Ascending aorta (tissue), 2 donors: ENCODE measurements around the gene ZFPL1. TPM values are rescaled to one million over a fixed set of nuclear protein-coding genes. Genes with fewer than 3 reads are reported as not detected.
A peak's percentile ranks its signal among the peaks of the same experiment; 100 is the strongest.

Experiments used
- DNase-seq, 2 donors: peaks; one replicate each; pipeline ENCODE4 v3.0.0-alpha.2; 2019; ENCODE audit warnings: low spot score in 2 of 2
- H3K27ac ChIP-seq, 2 donors: fragments of 200-600 bp; sonication (generic); one replicate each; pipeline ENCODE4 v1.5.1; 2016 to 2017; ENCODE audit warnings: mild to moderate bottlenecking in 1 of 2
- H3K27me3 ChIP-seq: fragments of 200-600 bp; sonication (generic); one replicate; pipeline ENCODE4 v1.5.1; 2017
- H3K36me3 ChIP-seq, 2 donors: fragments of 200-600 bp; sonication (generic); one replicate each; pipeline ENCODE4 v1.5.1; 2016
- H3K4me1 ChIP-seq, 2 donors: fragments of 200-600 bp; sonication (generic); one replicate each; pipeline ENCODE4 v1.5.1; 2016 to 2017; ENCODE audit warnings: mild to moderate bottlenecking in 1 of 2
- H3K4me3 ChIP-seq, 2 donors: fragments of 200-600 bp; sonication (generic); one replicate each; pipeline ENCODE4 v1.5.1; 2016 to 2017; ENCODE audit warnings: mild to moderate bottlenecking in 1 of 2
- H3K9me3 ChIP-seq, 2 donors: fragments of 200-600 bp; sonication (generic); one replicate each; pipeline ENCODE4 v1.5.1; 2016
- intact Hi-C: fragments of 100-400 bp; cut with DNase I; formaldehyde crosslinking; loops from one replicate; pipeline ENCODE4 v1.15.1; 2023
- total RNA-seq: library from RNA; depleted of rRNA; stranded (reverse); fragments of >200 nt; gene quantifications from one replicate; pipeline ENCODE4 v1.1.0, GENCODE V29; 2016
- TF ChIP-seq, protein P1 (sequence below), 3 experiments: fragments of 200-600 bp in 2 of 3; fragments of 450-650 bp in 1 of 3; sonication (generic) in 2 of 3; IDR thresholded peaks; one replicate each; pipeline ENCODE4 v1.5.1; 2016 to 2019; ENCODE audit warnings: antibody characterized with exemption in 3 of 3, mild to moderate bottlenecking in 1 of 3, moderate library complexity in 1 of 3

The ZFPL1 gene
- total RNA-seq, 1 donor from 2014 or later, result 93.6 TPM

DNA sequence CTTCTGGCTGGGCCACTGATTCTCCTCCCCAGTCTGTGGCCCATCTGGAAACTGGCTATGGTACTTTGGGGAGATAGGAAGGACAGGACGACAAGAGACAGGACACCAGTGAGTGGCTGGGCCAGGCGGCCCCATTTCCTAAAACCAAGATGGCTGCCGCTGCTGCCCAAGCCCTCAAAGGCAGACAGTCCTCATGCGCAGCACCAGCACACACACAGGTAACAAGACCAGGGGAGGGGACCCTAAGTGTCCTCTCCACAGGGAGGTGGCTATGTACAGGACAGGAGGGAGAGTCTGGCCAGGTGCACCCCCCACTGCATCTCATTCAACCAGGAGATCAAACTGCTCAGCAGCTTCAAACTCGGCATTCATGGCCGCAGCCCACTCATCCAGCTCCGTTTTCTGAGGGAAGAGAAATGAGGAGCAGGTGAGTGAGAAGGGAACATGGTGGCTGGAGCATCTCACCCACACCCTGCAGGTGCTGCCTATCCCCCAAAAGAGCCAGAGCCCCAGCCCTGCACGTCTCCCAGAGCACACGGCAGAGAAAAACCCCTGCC, 5.2 kb upstream of the ZFPL1 start:
- no peaks in the 10 kb centered on the region for H3K9me3 ChIP-seq
- H3K36me3 ChIP-seq, result no peaks in the 10 kb centered on the region
- TF ChIP-seq, protein P1, sequence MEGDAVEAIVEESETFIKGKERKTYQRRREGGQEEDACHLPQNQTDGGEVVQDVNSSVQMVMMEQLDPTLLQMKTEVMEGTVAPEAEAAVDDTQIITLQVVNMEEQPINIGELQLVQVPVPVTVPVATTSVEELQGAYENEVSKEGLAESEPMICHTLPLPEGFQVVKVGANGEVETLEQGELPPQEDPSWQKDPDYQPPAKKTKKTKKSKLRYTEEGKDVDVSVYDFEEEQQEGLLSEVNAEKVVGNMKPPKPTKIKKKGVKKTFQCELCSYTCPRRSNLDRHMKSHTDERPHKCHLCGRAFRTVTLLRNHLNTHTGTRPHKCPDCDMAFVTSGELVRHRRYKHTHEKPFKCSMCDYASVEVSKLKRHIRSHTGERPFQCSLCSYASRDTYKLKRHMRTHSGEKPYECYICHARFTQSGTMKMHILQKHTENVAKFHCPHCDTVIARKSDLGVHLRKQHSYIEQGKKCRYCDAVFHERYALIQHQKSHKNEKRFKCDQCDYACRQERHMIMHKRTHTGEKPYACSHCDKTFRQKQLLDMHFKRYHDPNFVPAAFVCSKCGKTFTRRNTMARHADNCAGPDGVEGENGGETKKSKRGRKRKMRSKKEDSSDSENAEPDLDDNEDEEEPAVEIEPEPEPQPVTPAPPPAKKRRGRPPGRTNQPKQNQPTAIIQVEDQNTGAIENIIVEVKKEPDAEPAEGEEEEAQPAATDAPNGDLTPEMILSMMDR (IDR thresholded peaks at IDR 0.05), result no peak
- H3K4me3 ChIP-seq, result no peak overlapping the region
- DNase-seq, result no peak
- H3K27me3 ChIP-seq, result no peaks in the 10 kb centered on the region
- intact Hi-C loops, result no loop called here
- H3K4me1 ChIP-seq, result no peaks in the 10 kb centered on the region
- no peak overlapping the region for H3K27ac ChIP-seq

DNA sequence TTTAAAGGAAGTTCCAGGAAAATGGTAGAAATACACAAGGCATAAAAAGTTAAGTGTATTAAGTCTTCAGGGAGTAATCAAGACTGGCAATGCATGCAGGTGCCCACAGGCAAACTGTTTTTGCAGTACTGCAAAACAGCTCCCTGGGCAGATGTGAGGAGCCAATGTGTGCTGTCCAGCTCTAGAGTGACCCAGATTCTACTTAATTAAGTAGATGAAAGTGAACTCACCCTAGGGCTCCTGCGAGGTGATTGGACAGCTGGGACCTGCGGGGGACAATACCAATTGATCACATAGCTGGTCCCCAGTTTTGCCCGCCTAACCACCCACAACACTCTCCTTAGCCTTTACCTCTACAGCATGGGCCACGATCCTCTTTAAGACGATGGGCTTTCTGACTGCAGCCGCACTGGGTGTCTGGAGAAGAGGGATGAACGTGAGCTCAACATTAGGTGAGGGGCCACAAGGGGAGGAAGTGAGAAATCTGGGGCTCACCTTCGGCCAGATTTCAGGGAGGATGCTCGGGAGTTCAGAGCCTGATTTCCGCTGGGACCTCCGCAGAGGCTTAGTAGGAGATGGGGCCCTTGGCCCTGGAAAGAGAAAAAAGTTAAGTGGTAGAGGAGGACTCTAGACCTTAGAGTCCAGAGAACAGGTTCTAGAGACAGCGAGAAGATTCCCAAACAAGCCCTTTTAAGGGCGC, 738 bp upstream of the ZFPL1 start:
- DNase-seq, result no peak
- intact Hi-C loops, result loop anchor here (5.0 to 10.0 kb wide), 3 partner anchors 41 to 278 kb away; partner anchors contain the start of genes MAP4K2, SAC3D1 and SNX15
- no peaks in the 10 kb centered on the region for H3K9me3 ChIP-seq

DNA sequence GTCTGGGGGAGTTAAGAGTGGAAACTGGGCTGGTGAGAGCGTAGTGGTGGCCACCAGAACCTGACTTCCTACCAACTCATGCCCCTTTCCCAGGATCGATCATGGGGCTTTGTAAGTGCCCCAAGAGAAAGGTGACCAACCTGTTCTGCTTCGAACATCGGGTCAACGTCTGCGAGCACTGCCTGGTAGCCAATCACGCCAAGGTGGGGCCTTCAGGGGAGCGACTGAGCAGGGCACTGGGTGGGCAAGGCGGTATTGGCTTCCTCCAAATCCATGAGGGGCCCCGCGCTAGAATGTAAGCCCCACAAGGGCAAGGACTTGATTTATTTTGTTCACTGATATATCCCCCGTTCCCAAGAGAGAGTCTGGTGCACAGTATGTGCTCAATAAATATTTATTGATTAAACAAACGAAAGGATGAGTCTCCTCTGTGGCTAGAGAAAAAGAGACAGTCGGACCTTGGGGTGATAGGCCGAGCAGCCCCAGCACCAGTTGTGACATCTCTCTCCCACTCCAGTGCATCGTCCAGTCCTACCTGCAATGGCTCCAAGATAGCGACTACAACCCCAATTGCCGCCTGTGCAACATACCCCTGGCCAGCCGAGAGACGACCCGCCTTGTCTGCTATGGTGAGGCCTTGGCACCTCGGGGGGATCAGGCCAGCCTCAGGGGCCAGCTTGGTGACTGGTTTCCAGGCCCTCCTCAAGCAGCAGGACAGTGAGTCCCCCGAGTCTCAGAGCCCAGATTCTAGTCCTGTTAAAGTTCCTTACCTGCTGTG, 765 bp downstream of the ZFPL1 start:
- DNase-seq, result no peak
- TF ChIP-seq, protein P1 (IDR thresholded peaks at IDR 0.05), result no peak
- peaks cover 28 to 43% of the 10 kb centered on the region in 2 donors for H3K36me3 ChIP-seq
- intact Hi-C loops, result loop anchor here (1.0 to 10.0 kb wide), 8 partner anchors 12 to 280 kb away; partner anchors contain the start of genes ATG2A, FAU, MAP4K2 and MRPL49
- H3K27ac ChIP-seq, result peak overlapping the region; percentile 93 to 97
- peaks cover 10% of the 10 kb centered on the region in 2 donors for H3K4me1 ChIP-seq
- H3K4me3 ChIP-seq, result peak overlapping the region; percentile 85 to 90
- no peaks in the 10 kb centered on the region for H3K9me3 ChIP-seq
- H3K27me3 ChIP-seq, result no peaks in the 10 kb centered on the region

More for the DNA sequence above, 738 bp upstream of the ZFPL1 start:
- TF ChIP-seq, protein P1 (IDR thresholded peaks at IDR 0.05), result no peak
- Histone ChIP-seq H3K27me3 (no peaks in the 10 kb centered on the region), H3K4me1 (peaks cover 10% of the 10 kb centered on the region in 2 donors), H3K36me3 (peaks cover 26 to 29% of the 10 kb centered on the region in 2 donors), H3K27ac (peak overlapping the region; percentile 93 to 97), H3K4me3 (peak overlapping the region; percentile 85 to 90)

DNA sequence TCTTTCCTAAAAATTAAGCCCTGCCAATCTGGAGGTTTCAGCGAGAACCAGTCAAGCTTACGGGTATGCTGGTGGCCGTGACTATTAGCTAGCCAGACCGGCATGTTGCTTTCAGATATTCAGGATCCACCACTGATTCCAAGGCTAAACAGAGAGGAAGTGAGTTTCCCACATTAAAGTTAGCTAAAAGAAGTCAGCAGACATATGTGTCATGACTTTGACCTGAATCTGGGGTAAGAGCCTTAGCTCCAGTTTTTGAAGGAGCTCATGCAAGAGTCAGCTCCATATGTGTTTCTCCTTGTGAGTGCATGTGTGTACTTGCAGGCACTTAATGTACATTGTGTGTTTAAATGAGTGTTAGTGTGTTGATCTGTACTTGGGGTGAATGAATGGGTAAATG, 1.4 kb downstream of the ZFPL1 start:
- H3K9me3 ChIP-seq, result no peaks in the 10 kb centered on the region
- no peaks in the 10 kb centered on the region for H3K27me3 ChIP-seq
- intact Hi-C loops, result loop anchor here (10.0 kb wide), 1 partner anchor 281 kb away; the partner anchor contains the start of gene MAP4K2
- TF ChIP-seq, protein P1 (IDR thresholded peaks at IDR 0.05), result no peak
- H3K27ac ChIP-seq, result no peak overlapping the region
- DNase-seq, result no peak
- H3K4me1 ChIP-seq, result peaks cover 10% of the 10 kb centered on the region in 2 donors
- peak overlapping the region in 1 of 2 donors; percentile 90 for H3K4me3 ChIP-seq
- peaks cover 28 to 43% of the 10 kb centered on the region in 2 donors for H3K36me3 ChIP-seq

DNA sequence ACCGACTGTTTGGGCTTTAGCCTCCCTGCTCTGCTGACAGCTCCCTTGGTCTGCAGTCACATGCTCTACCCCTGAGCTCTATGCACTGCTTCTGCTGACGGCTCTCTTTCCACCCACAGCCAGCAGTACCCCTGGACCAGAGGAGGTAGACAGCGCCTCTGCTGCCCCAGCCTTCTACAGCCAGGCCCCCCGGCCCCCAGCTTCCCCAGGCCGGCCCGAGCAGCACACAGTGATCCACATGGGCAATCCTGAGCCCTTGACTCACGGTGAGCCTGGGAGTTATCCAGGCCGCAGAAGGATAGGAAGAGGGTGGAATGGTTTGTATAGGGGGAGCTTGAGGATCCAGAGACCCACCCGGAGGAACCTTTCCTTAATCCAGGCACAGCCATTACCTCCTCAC, 2.8 kb downstream of the ZFPL1 start:
- Histone ChIP-seq H3K27me3 (no peaks in the 10 kb centered on the region), H3K4me1 (peaks cover 10% of the 10 kb centered on the region in 2 donors), H3K36me3 (peaks cover 28 to 43% of the 10 kb centered on the region in 2 donors), H3K4me3 (no peak overlapping the region), H3K27ac (no peak overlapping the region), H3K9me3 (no peaks in the 10 kb centered on the region)
- TF ChIP-seq, protein P1 (IDR thresholded peaks at IDR 0.05), result no peak
- no peak for DNase-seq
- intact Hi-C loops, result loop anchor here (10.0 kb wide), 1 partner anchor 282 kb away; the partner anchor contains the start of gene MAP4K2
